Measurements from ENCODE around the gene RTN4.

Gene RTN4

DNA sequence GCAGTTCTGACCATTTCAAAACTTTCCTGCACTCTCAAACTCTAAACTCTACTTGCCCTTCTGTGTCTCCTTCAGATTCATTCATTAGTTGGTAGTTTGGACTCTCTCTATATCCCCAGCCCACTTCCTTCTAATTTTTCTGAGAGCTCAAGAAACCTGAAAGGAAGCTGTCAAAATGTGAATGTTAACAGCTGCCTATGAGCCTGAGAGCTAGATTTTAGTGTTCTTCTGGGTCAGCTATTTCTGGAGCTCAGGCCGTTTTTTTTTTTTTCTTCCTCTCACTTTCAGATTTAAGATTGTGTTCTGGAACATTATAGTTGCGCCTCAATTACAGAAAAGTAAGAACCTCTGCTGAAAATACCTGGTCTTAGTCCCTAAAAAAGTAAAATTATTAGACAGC, 73.1 kb downstream of the RTN4 start:
- in situ Hi-C loops (cut with MboI; ENCODE audit: low sequenced_read_pairs, unreplicated experiment) = no loop called here
- TF ChIP-seq, protein P1, sequence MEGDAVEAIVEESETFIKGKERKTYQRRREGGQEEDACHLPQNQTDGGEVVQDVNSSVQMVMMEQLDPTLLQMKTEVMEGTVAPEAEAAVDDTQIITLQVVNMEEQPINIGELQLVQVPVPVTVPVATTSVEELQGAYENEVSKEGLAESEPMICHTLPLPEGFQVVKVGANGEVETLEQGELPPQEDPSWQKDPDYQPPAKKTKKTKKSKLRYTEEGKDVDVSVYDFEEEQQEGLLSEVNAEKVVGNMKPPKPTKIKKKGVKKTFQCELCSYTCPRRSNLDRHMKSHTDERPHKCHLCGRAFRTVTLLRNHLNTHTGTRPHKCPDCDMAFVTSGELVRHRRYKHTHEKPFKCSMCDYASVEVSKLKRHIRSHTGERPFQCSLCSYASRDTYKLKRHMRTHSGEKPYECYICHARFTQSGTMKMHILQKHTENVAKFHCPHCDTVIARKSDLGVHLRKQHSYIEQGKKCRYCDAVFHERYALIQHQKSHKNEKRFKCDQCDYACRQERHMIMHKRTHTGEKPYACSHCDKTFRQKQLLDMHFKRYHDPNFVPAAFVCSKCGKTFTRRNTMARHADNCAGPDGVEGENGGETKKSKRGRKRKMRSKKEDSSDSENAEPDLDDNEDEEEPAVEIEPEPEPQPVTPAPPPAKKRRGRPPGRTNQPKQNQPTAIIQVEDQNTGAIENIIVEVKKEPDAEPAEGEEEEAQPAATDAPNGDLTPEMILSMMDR (IDR thresholded peaks at IDR 0.05; ENCODE audit: borderline replicate concordance, control extremely low read depth, extremely low read depth, insufficient read depth, missing control alignments) = no peak
- no peak for DNase-seq (ENCODE audit: low spot score)

DNA sequence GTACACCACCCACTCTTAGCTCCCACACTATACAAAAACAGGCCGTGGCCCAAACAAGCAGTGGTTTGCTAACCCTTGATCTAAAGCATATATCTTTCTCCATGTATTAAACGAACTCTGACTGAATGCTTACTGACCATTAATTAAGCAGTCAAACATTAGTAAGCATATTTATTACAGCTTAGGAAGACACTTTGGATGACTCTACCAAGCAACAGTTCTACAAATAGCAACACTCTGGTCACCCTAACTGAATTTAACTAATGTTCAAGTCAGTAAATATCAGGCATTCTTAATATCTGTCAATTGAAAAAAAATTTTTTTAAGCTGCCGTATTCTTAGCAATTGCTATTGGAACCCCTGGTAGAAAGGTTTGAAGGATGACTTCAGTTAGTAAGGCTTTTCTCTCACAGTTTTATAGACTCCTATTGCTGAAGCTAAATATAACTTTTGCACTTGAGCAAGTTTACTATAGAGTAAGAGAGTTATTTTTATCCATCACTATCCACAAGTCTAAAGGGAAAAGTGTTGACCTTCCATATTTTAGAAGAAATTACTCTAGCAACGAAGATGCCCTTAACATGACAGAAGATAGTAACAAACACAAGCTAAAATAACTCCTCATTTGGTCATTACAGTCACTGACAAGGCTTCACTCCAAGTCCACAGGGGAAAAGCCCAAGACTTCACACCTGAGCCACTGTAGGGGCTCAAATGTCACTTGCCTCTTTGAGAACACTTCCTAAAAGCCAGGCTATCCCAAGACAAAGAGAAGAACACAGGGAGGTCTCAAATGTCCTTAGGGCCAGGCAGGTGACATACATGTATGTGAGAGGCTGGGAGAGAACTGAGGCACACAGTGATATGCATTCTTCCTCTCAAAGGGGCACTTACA, 74.4 kb downstream of the RTN4 start:
- TF ChIP-seq, protein P1 (IDR thresholded peaks at IDR 0.05; ENCODE audit: borderline replicate concordance, control extremely low read depth, extremely low read depth, insufficient read depth, missing control alignments) = no peak
- in situ Hi-C loops (cut with MboI; ENCODE audit: low sequenced_read_pairs, unreplicated experiment) = no loop called here
- no peak for DNase-seq (ENCODE audit: low spot score)

DNA sequence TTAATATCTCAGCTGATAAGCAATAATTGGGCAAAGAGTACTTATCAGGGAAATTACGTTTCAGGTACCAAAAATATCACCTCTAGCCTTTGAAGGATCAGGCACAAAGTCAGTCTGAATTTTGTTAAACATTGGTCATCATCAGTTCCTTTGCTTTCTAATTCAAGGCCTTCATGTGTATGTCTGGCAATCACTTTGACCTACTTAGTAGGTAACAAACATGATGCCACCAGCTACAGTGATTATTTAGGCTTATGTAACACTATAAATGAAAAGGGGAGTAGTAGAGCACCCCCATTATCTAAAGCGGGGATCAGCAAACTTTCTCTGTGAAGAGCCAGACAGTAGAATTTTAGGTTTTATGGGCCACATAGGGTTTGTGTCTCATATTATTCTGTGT, 75.1 kb downstream of the RTN4 start:
- no peak for DNase-seq (ENCODE audit: low spot score)
- in situ Hi-C loops (cut with MboI; ENCODE audit: low sequenced_read_pairs, unreplicated experiment) = no loop called here
- TF ChIP-seq, protein P1 (IDR thresholded peaks at IDR 0.05; ENCODE audit: borderline replicate concordance, control extremely low read depth, extremely low read depth, insufficient read depth, missing control alignments) = no peak

DNA sequence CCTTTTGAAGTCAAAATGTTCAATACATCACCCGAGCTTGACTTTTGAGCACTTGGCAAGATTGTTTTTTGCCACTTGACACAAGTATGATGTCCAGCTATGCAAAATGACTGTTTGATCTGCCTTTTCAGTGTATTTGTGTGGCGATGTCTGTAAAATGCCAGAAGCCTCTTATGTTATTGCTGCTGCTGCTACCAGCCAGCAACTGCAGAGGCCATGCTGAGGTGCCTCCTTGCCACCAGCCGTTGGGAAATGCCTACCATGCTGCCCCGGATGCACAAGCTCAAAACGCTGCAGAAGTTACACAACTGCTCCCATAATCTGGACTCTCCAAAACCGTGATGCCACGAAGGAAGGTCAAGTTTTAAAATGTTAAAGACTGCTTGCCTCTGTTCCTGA, 80.3 kb downstream of the RTN4 start:
- in situ Hi-C loops (cut with MboI; ENCODE audit: low sequenced_read_pairs, unreplicated experiment) = no loop called here
- DNase-seq (ENCODE audit: low spot score) = no peak
- TF ChIP-seq, protein P1 (IDR thresholded peaks at IDR 0.05; ENCODE audit: borderline replicate concordance, control extremely low read depth, extremely low read depth, insufficient read depth, missing control alignments) = no peak

DNA sequence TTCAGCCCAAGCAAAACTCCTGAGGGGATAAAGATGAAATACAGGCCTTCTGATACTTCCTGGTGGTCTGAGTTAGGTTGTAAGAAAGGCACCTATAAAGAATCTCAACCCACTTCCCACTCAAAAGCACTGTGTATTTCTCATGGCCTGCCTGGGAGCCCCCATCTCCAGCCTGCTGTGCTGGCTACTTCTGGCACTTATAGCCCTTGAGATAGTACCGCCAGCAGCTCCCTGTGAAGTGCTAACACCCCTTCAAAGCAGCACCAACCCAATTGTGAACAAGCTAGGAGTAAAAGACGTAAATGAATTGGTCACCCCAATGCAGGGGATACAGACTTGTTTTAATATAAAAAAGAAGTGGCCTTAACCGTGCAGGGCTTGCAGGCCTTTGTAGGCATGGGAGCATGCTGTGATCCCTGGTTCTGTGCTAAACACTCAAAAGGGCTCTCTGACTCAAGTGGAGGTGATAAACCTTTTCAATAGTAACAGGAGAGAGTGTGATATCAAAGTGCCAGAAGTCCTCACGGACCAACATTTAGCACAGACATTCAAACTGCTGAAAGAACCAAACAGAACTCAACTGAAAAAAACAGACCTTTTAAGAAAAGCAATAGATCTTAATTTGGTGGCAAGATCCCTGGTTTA, 80.8 kb downstream of the RTN4 start:
- in situ Hi-C loops (cut with MboI; ENCODE audit: low sequenced_read_pairs, unreplicated experiment) = no loop called here
- no peak for DNase-seq (ENCODE audit: low spot score)
- TF ChIP-seq, protein P1 (IDR thresholded peaks at IDR 0.05; ENCODE audit: borderline replicate concordance, control extremely low read depth, extremely low read depth, insufficient read depth, missing control alignments) = no peak

DNA sequence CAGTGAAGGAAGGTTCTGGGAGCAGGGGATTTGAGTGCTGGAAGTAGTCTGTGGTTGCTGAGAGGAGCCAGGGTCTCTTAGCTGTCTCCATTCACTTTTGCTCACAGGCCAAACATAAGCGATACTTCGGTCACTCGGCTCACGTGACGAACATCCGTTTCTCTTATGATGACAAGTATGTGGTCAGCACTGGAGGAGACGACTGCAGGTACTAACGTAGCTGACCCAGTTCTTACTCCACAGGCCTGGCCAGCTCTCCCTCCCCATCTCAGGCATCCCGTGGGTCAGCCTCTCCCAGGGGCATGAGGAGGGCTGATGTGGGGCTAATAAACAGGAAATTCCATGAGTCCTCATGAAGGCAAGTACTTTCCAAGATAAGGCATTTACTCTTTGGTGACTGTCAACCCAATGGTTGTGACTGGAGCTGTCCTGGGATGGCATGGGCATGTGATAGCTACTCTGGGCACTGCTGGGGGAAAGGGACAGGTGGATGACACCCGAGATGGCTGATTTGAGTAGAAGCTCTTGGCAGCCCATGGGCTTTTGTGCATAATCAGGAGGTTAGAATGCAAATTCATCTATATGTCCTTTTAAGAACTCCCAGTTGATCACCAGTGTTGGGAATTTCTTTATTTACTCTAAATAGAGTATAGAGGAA, 81.6 kb downstream of the RTN4 start:
- no peak for DNase-seq (ENCODE audit: low spot score)
- in situ Hi-C loops (cut with MboI; ENCODE audit: low sequenced_read_pairs, unreplicated experiment) = no loop called here
- TF ChIP-seq, protein P1 (IDR thresholded peaks at IDR 0.05; ENCODE audit: borderline replicate concordance, control extremely low read depth, extremely low read depth, insufficient read depth, missing control alignments) = no peak

Measured in GM13976 (cell line).